TTC549 (cell line): ENCODE data around the gene CCDC180.
"Not testable (repeated sequence)": the region's sequence is repeated elsewhere in the genome, so short reads cannot be mapped to it uniquely, and the experiment has no call there.

ENCODE experiments used
- FAIRE-seq: peaks from 2 replicates; lab custom pipeline; 2012; peaks lifted over from hg19 to GRCh38; lab: Jason Lieb, UNC

Gene CCDC180

GRCh38 chr9:97311798-97312500, 4.5 kb downstream of the CCDC180 start:
- FAIRE-seq, result no peak

- FAIRE-seq, result no peak
Measured at GRCh38 chr9:97312556-97312955, 5.1 kb downstream of the CCDC180 start.

- no peak for FAIRE-seq
Measured at GRCh38 chr9:97313243-97313642, 5.8 kb downstream of the CCDC180 start.

- no peak for FAIRE-seq
Measured at GRCh38 chr9:97313746-97314145, 6.3 kb downstream of the CCDC180 start.

- FAIRE-seq, result no peak
Measured at GRCh38 chr9:97314503-97314902, 7.0 kb downstream of the CCDC180 start.

GRCh38 chr9:97315550-97315949, 8.1 kb downstream of the CCDC180 start:
- no peak for FAIRE-seq

- no peak for FAIRE-seq
Measured at GRCh38 chr9:97316904-97317303, 9.4 kb downstream of the CCDC180 start.

- FAIRE-seq, result no peak
Measured at GRCh38 chr9:97318433-97318832, 11.0 kb downstream of the CCDC180 start.

GRCh38 chr9:97319395-97319794, 11.9 kb downstream of the CCDC180 start:
- FAIRE-seq, result no peak

GRCh38 chr9:97320080-97320642, 12.7 kb downstream of the CCDC180 start:
- no peak for FAIRE-seq

- no peak for FAIRE-seq
Measured at GRCh38 chr9:97321251-97321650, 13.8 kb downstream of the CCDC180 start.

GRCh38 chr9:97321691-97322090, 14.2 kb downstream of the CCDC180 start:
- FAIRE-seq, result no peak

- no peak for FAIRE-seq
Measured at GRCh38 chr9:97322105-97322504, 14.6 kb downstream of the CCDC180 start.

- no peak for FAIRE-seq
Measured at GRCh38 chr9:97324954-97325353, 17.5 kb downstream of the CCDC180 start.

- no peak for FAIRE-seq
Measured at GRCh38 chr9:97327562-97327961, 20.1 kb downstream of the CCDC180 start.

GRCh38 chr9:97332993-97333392, 25.5 kb downstream of the CCDC180 start:
- FAIRE-seq, result no peak

GRCh38 chr9:97335622-97336021, 28.2 kb downstream of the CCDC180 start:
- not testable (repeated sequence) for FAIRE-seq

GRCh38 chr9:97348871-97349270, 41.4 kb downstream of the CCDC180 start:
- FAIRE-seq, result no peak

GRCh38 chr9:97349400-97349799, 41.9 kb downstream of the CCDC180 start:
- no peak for FAIRE-seq

- FAIRE-seq, result no peak
Measured at GRCh38 chr9:97354637-97355036, 47.2 kb downstream of the CCDC180 start.

GRCh38 chr9:97357056-97357455, 49.6 kb downstream of the CCDC180 start:
- FAIRE-seq, result no peak
